ENCODE measurements around the gene RITA1.
"Not testable (repeated sequence)": the region's sequence is repeated elsewhere in the genome, so short reads cannot be mapped to it uniquely, and the experiment has no call there.

RITA1 gene, protein sequence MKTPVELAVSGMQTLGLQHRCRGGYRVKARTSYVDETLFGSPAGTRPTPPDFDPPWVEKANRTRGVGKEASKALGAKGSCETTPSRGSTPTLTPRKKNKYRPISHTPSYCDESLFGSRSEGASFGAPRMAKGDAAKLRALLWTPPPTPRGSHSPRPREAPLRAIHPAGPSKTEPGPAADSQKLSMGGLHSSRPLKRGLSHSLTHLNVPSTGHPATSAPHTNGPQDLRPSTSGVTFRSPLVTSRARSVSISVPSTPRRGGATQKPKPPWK

DNA sequence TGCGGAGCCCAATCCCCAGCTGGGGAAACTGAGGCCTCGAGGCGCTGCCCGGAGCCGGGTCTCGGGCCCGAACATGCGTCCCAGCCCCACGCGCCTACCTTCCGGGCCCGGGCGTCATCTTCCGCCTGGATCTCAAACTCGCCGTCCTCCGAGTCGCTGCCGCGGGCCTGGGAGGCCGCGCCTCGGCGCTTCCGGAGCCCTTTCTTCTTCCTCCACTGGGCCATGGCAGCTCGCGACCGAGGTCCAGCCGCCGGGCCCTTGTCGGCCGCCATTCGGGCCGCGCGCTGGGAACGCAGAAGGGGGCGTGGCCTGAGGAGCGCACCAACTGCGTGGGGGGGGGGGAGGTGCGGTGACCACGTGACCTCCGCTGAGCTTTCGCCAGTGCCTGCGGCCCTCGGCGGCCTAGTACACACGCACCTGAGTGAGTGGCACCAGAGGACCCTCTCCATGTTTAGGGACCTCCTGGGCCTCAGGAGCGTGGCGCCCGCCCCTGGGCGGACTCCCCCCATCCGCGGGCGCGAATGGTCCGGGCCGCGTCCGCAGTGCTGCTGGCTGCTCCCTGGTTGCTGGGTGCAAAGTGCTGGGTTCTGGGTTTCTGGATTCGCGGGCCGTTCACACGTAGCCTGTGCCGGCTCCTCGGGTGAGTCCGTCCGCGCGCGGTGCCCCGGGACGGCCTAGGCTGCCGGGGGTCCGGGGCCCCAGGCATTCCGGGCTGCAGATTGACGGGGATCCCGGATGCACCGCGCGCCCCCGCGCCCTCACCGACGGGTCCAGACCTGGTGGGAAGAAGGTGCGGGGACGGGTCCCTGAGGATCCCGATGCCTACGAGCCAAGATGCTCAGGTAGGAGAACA, at the start of gene RITA1, which contains the start of gene DDX54:
Gene RITA1 (plus strand): TSS at position 542 of the 853 bp plus-strand sequence. CDS start 1,026 bp downstream, outside the sequence.
Gene DDX54 (minus strand): TSS at position 299 of the 853 bp plus-strand sequence. CDS start 27 bp downstream, at position 272.
- peak; percentile 64 for DNase-seq

DNA sequence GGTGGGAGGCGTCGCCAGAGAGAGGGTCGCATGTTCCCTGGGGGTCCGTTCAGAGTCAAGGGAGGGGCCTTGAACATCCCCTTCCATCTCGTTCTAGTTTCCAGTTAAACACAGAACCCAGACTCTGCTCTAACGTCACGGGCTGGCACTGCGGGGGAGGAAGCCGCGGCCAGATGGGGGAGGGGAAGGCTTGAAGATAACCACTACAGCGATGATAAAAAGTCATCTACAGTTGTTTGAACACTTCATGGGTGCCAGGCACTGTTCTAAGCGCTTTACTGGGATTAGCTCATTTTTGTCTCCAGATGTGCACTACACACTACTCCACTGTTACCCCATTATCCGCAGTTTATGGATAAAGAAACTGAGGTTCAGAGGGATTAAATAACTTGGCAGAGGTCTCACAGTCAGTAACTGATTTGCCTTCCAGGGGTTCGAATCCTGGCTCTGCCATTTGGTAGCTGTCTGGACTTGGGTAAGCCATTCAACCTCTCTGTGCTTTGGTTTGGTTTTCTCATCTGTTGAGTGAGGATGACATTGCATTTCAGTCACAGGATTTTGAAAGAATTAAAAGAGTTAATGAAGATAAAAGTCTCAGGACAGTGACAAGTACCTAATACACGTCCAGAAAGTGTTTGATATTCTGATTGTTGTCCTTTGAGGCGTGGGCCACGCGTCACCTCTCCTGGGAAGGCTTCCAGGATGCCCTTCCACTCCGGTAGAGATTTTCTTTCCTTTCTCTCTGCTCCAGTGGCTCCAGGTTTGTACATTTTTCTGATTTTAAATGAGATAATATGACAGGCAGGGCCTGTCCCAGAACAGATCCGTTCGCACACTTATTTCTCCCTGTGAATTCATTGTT, 49.2 kb upstream of the RITA1 start:
- DNase-seq: no peak

DNA sequence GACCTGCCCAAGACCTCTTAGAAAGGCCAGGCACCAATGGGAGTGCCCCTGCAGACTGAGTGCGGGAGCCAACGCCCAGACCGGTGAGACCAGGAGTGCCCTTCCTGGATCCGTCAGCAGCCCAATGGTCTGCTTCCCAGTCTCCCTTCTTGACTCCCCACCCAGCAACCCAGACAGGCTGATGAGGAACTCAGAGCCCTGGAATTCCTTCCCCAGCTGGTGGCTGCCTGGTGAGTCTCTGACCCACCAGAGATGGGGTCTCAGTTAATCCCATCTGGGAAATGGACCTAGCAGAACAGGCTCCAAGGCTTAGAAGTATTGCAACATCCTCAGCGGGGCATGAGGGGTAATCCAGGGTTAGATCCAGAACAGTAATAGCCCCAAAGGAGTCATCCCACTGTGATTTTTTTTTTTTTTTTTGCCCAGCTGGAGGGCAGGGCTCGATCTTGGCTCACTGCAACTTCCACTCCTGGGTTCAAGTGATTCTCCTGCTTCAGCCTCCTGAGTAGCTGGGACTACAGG, 48.5 kb upstream of the RITA1 start:
- DNase-seq: no peak

DNA sequence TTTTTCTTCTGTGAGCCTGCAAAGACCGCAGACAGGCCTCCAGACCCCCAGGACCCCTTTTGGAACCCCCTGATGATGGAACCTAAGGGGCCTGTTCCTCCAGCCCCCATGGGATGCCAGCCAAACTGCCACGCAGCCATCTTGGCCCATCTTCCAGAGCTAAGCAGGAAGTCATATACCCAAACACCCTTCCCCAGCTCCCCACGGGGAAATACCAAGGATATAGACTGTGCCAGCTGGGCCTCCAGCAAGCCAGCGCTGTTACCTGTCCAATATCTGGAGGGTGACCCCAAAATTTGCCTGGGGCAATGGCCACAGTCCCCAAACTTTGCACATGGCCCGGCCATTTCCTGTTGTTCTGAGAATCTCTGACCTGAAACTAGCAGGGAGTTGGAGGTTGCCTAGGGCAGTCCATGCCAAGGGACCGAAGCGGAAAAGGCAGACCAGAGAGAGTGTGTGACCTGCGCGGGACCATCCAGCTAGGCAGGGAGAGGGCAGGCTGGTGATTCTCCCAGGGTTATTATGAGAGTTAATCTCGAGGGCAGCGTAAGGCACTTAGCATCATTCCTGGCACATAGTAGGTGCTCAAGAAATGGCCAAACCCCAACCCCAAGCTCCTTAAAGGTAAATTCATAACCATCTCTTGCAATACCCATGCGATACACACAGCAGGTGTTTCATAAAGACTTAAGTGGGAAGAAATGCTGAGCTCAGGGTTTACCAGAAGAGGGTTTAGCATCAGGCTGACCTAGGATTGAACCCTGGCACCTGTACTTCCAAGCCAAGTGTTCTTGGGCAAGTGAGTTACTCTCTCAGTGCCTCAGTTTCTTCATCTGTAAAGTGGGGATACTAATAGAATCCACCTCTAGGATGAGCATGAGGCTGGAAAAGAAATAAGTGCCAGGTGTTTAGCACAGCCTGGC, 47.4 kb upstream of the RITA1 start:
- DNase-seq: no peak

DNA sequence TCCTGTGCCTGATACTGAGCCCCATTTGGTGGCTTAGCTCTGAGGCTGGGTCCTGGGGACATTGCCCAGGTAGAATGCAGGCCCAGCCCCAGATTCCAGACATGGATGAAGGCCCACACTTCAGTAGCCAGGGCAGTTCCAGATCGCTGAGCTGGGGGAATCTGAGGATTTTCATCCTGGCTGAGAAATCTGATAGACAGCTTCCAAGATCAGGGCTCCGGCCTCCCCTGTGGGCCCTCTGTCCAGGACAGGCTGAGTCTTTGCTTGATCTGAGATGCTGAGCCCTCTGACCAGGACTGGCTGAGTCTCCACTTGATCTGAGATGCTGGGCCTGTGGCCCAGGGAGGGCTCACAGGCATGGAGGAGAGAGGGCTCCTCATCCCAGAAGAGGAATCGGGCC, 46.7 kb upstream of the RITA1 start:
- no peak for DNase-seq

DNA sequence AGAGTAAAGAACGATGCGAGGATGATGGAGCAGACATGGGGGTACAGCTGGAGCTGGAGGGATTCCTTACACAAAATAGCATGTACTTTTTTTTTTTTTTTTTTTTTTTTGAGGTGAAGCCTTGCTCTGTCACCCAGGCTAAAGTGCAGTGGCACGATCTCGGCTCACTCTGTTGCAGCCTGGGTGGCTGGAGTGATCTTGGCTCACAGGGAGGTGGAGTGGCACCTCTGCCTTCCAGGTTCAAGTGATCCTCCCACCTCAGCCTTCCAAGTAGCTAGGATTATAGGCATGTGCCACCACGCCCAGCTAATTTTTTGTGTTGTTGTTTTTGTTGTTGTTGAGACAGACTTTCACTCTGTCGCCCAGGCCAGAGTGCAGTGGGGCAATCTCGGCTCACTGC, 44.8 kb upstream of the RITA1 start:
- no peak for DNase-seq

DNA sequence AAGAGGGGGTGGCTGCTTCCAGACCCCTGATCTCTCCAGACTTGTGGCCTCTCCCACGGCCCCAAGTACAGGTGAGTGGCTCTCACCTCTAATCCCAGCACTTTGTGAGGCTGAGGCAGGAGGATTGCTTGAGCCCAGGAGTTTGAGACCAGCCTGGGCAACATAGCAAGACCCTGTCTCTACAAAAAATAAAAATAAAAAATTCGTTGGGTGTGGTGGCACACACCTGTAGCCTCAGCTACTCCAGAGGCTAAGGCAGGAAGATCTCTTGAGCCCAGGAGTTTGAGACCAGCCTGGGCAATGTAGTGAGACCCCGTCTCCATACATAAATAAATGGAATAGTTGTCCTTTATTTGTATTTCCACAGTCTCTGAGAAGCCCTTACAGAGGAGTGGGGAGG, 43.8 kb upstream of the RITA1 start:
- not testable (repeated sequence) for DNase-seq

DNA sequence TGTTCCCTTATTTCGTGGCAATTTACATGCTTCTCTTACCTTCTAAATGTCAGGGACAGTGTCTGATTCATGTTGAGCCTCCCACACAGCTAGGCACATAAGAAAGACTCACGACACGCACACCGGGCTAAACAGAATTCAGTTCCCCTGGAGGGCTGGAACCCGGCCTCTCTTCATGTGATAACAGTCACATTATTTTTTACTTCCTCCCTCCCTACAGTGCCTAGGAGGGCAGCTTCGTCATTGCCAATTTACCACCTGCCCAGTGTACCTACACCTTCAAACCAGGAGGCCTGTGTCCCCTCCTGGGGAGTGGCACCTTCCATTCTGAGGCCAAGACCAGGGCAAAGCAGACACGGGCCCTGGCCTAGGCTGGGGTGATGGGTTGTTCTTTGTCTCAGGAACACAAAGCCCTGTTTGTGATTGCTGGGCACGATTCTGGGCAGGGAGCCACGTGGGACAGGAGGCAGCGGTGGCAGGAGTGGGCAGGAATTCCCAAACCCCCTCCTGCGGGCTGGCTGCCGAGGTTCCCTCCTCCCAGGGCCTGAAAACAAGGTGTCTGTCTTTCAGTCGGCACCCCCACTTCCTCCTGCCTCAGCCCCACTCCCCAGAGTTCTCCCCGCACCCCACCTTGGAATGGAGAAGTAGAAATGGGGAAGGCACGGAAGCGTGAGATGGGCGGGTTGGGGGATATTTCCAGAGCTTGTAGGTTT, 43.2 kb upstream of the RITA1 start:
- no peak for DNase-seq

DNA sequence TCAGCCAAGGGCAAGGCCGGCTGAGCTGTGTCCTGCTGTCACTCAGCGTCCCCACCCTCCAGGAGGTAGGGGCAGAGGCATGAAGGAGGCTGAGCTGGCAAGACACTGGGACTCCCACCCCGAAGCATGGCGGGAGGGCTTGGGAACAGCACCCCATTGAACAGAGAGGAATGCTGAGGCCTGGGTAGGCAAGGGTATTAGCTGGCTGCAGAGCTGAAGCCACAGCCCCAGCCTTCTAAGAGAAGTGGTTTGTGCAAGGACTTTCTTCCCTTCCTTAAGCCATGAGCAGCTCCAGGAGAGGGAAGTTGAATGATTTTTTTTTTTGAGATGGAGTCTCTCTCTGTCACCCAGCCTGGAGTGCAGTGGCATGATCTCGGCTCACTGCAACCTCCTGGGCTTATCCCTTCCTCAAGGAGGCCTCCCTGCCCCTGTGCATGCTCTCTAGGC, 42.6 kb upstream of the RITA1 start:
- DNase-seq: no peak

DNA sequence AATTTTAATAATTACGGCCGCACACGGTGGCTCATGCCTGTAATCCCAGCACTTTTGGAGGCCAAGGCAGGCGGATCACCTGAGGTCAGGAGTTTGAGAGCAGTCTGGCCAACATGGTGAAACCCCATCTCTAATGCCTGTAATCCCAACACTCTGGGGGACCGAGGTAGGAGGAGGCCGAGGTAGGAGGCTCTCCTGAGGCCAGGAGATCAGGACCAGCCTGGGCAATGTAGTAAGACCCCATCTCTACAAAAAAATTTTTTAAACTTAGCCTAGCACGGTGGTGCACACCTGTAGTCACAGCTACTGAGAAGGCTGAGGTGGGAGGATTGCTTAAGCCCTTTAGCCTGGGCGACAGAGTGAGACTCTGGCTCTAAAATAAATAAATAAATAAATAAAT, 41.6 kb upstream of the RITA1 start:
- DNase-seq: no peak

DNA sequence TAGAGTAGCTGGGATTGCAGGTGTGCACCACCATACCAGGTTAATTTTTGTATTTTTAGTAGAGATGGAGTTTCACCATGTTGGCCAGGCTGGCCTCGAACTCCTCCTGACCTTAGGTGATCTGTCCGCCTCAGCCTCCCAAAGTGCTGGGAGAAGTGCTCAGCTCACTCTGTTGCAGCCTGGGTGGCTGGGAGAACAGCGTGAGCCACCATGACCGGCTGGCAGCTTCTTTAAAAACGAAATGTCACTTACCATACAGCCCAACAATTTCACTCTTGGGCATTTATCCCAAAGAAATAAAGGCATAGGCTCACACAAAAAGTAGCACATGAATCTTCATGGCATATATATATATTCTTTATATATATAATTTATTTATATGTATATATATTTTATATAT, 40.7 kb upstream of the RITA1 start:
- DNase-seq: no peak

DNA sequence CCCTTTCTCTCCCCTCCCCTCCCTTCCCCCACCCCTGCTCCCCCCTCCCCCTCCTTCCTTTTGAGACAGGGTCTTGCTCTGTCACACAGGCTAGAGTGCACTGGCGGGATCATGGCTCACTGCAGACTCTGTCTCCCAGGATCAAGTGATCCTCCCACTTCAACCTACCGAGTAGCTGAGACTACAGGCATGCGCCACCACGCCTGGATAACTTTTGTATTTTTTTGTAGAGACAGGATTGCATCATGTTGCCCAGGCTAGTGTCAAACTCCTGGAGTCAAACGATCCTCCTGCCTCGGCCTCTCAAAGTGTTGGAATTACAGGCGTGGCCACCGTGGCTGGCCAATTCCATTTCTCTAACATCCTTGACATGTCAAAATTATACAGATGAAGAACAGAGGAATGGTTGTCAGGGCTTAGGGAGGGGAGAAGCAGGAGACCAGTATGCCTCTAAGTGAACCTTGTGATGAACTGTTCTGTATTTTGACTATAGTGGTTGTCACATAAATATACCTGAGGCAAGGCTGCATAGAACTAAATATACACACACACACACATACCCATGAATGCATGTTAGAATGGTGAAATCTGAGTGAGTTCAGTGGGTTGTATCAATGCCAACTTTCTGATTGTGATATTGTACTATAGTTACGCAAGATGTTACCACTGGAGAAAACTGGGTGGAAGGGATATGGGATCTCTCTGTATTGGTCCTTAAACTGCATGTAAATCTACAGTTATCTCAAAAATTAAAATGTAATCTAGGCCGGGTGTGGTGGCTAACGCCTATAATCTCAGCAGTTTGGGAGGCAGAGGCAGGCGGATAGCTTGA, 39.6 kb upstream of the RITA1 start:
- DNase-seq: no peak

DNA sequence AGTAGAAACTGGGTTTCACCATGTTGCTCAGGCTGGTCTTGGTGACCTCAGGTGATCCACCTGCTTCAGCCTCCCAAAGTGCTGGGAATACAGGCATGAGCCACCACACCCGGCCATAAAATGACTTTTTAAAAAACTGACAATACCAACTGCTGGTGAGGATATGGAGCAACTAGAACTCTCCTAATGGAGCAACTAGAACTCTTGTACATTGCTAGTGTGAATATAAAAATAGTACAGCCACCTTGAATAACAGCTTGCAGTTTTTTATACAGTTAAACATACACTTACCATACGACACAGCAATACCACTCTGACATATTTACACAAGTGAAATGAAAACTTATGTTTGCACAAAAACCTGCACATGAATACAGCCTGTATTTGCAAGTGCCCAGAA, 38.5 kb upstream of the RITA1 start:
- no peak for DNase-seq

DNA sequence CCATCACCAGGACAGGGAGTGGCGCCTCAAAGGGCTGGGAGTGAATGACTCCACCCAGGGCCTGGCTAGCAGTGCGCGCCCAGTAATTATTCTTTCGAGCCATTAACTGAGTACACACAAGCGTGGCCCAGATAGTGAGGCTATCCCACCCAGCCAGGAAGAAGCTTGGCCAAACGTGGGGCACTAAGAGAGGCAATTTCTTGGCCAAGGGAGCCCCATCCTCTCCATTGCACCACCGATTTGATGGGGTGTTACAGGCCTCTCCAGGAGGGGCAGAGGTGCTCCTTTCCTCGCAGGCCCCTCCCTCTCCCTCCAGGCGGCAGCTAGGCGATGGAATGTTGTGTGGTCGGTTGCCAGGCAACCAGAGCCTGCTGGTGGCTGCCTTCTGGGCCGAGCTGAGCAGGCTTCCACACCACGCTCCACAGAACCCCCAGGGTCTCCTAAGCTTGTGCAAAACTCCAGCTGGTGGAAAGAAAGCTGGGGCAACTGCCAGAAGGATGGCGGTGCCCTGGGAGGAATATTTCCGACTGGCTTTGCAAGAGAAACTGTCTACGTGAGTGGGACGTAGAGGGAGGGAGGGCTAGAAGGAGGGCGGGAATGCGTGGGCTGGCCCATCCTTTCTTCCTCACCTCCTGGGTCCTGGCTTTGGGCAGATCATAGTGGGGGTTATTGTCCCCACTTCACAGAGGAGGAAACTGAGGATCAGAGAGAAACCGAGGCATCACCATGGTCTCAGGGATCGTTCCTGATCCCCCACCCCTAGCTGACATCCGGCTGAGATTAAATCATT, 36.0 kb upstream of the RITA1 start, which contains the start of gene CFAP73:
Gene CFAP73 (plus strand): TSS at position 364 of the 790 bp plus-strand sequence. CDS start 134 bp downstream, at position 498.
- DNase-seq: peak; percentile 60

DNA sequence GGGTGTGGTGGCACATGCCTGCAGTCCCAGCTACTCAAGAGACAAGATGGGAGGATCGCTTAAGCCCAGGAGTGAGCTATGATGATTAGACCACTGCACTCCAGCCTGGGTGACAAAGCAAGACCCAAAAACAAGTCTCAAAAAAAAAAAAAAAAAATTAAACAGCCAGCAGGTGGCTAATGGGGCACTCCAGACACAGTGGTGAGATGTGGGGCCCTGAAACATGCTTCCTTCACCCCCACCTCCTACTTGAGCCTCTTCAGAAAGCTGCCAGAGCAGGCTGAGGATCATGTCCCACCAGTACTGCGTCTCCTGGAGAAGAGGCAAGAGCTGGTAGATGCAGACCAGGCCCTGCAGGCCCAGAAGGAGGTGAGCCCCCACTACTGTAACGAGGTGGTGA, 33.9 kb upstream of the RITA1 start:
- no peak for DNase-seq

DNA sequence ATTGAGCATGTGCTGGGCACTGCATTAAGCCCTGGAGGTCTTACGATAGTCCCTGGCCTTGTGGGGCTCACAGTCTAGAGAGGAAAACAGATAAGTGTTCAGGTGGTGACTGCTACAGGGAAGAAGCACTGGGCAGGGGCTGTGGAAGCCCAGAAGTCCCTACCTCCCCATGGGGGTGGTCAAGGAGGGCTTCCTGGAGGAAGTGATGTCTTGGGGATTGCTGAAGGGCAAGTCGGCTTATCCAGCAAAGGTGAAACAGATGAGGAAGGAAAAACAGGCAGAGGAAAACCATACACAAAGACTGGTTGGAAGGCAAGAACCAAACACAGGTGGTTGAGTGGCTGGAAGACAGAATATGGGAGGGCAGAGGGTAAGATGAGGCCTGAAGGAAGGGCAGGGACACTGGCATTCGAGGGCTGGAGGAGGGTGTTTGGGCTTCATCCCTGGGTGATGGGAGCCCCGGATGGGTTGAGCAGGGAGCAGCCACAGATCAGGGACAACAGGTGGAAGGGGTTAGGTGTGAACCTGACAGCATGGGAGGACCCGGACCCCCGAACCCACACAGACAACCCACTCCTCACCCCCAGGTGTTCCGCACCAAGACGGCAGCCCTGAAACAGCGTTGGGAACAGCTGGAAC, 33.2 kb upstream of the RITA1 start:
- DNase-seq: no peak

DNA sequence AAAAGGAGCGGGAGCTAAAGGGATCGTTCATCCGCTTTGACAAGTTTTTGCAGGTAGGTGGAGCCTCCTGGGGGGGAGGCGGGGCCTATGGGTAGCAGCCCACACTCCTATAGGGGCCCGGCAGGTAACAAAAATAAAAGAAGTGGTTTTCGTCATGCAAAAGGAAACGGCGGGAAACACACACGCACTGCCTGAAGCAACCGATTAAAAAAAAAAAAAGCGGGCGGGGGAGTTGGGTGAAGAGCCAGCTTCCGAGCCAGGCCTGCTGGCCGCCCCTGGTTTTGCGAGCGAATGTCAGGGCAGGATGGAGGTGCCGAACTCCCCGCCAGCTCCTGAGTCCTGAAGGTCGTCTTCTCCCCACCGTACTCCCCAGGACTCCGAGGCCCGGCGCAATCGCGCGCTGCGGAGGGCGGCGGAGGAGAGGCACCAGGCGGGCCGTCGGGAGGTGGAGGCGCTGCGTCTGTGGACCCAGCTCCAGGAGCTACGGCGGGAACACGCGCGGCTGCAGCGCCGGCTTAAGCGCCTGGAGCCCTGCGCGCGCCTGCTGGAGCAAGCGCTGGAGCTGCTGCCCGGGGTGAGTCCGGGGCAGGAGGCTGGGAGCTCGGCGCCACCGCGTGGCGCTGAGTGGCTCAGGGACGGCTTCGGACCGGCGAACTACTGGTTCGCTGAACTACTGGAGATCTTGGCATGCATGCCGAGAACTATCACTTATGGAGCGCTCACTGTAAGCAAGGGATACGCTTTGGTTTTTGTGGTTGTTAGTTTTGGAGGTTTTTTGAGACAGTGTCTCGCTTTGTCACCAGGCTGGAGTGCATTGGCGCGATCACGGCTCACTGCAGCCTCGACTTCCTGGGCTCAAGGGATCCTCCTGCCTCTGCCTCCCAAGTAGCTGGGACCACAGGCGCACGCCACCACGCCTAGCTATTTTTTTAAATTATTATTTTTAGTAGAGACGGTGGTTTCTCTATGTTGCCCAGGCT, 32.4 kb upstream of the RITA1 start:
- DNase-seq: peak; percentile 61

Measured in NCI-H526 treated with DMSO at 0.1 percent for 48 hours (cell line).